MM.1S (cell line): ENCODE measurements around the gene TCF15.

Experiments used
- DNase-seq: peaks from one replicate; pipeline ENCODE4 v3.0.0-alpha.2; 2015
- H2AFZ ChIP-seq: fragments of 300-600 bp; sonication (generic); 2 replicates; pipeline ENCODE4 v1.6.0; 2016; ENCODE audit warnings: antibody characterized with exemption, low read length
- H3F3A ChIP-seq: fragments of 300-600 bp; sonication (generic); 2 replicates; pipeline ENCODE4 v1.6.1; 2016; ENCODE audit warnings: mild to moderate bottlenecking, antibody characterized with exemption, low read length, moderate library complexity, mixed read lengths; ENCODE audit not compliant: insufficient read depth
- H3K27ac ChIP-seq: fragments of 300-600 bp; sonication (generic); 2 replicates; pipeline ENCODE4 v1.5.1; 2016; ENCODE audit warnings: mild to moderate bottlenecking, low read length
- H3K27me3 ChIP-seq: fragments of 300-600 bp; sonication (generic); replicated peaks from 2 replicates; pipeline ENCODE4 v1.6.0; 2016; ENCODE audit warnings: low read length; ENCODE audit not compliant: insufficient read depth
- H3K36me3 ChIP-seq: fragments of 300-600 bp; sonication (generic); replicated peaks from 2 replicates; pipeline ENCODE4 v1.6.1; 2016; ENCODE audit warnings: mild to moderate bottlenecking, low read length, mixed read lengths; ENCODE audit not compliant: insufficient read depth
- H3K4me1 ChIP-seq: fragments of 300-600 bp; sonication (generic); 2 replicates; pipeline ENCODE4 v1.6.1; 2016; ENCODE audit warnings: low read length, mixed read lengths
- H3K4me2 ChIP-seq: fragments of 300-600 bp; sonication (generic); 2 replicates; pipeline ENCODE4 v1.6.0; 2016; ENCODE audit warnings: low read depth, low read length
- H3K4me3 ChIP-seq: fragments of 300-600 bp; sonication (generic); 2 replicates; pipeline ENCODE4 v1.5.1; 2016; ENCODE audit warnings: low read length, mixed read lengths
- H3K79me2 ChIP-seq: fragments of 300-600 bp; sonication (generic); 2 replicates; pipeline ENCODE4 v1.6.1; 2016; ENCODE audit warnings: mixed run types, low read length, mixed read lengths
- H3K9ac ChIP-seq: fragments of 300-600 bp; sonication (generic); 2 replicates; pipeline ENCODE4 v1.6.1; 2016; ENCODE audit warnings: low read length, mixed read lengths
- H3K9me2 ChIP-seq: fragments of 300-600 bp; sonication (generic); replicated peaks from 2 replicates; pipeline ENCODE4 v1.6.1; 2016; ENCODE audit warnings: mild to moderate bottlenecking, low read length, mixed read lengths; ENCODE audit not compliant: insufficient read depth
- H3K9me3 ChIP-seq: fragments of 300-600 bp; sonication (generic); replicated peaks from 2 replicates; pipeline ENCODE4 v1.6.1; 2016; ENCODE audit warnings: mild to moderate bottlenecking, low read length, mixed read lengths; ENCODE audit not compliant: insufficient read depth
- H4K20me1 ChIP-seq: fragments of 300-600 bp; sonication (generic); 2 replicates; pipeline ENCODE4 v1.6.1; 2016; ENCODE audit warnings: mild to moderate bottlenecking, low read length, moderate library complexity, mixed read lengths; ENCODE audit not compliant: insufficient read depth
- CTCF ChIP-seq: fragments of 300-600 bp; sonication (generic); IDR thresholded peaks from 2 replicates; pipeline ENCODE4 v1.5.1; 2016; ENCODE audit warnings: antibody characterized with exemption, low read length, mixed read lengths
- EZH2 ChIP-seq: fragments of 300-600 bp; sonication (generic); optimal IDR thresholded peaks from 2 replicates; pipeline ENCODE3; 2017; ENCODE audit warnings: low read depth, mild to moderate bottlenecking, antibody characterized with exemption, low read length, mixed read lengths
- EZH2phosphoT487 ChIP-seq: fragments of 300-600 bp; sonication (generic); IDR thresholded peaks from 2 replicates; pipeline ENCODE4 v1.6.1; 2018; ENCODE audit warnings: antibody characterized with exemption, low read length

Gene TCF15

GRCh38 chr20:631101-631500 is 21.0 kb upstream of the TCF15 start:
- no peaks in the 10 kb centered on the region for H3K9me2 ChIP-seq
- no peak overlapping the region for H3K9ac ChIP-seq
- DNase-seq = no peak
- no peaks in the 10 kb centered on the region for H3K36me3 ChIP-seq
- no peak overlapping the region for H3K4me2 ChIP-seq
- no peaks in the 10 kb centered on the region for H3K79me2 ChIP-seq
- H3K4me3 ChIP-seq = no peak overlapping the region
- no peaks in the 10 kb centered on the region for H3K4me1 ChIP-seq
- H3K27ac ChIP-seq = no peak overlapping the region
- no peaks in the 10 kb centered on the region for H4K20me1 ChIP-seq
- H3K27me3 ChIP-seq = 0 out of 2 replicates have a peak, but pooled peaks cover 9% of the 10 kb centered on the region
- no peaks in the 10 kb centered on the region for H3F3A ChIP-seq
- no peaks in the 10 kb centered on the region for H3K9me3 ChIP-seq
- no peak for TF ChIP-seq CTCF
- no peak for TF ChIP-seq EZH2phosphoT487
- no peak for TF ChIP-seq EZH2
- no peak overlapping the region for H2AFZ ChIP-seq

GRCh38 chr20:626579-626978 is 16.5 kb upstream of the TCF15 start:
- Histone ChIP-seq H3K27ac (no peak overlapping the region), H3K36me3 (no peaks in the 10 kb centered on the region), H3K27me3 (0 out of 2 replicates have a peak, but pooled peaks cover 9% of the 10 kb centered on the region), H4K20me1 (no peaks in the 10 kb centered on the region), H3K4me3 (no peak overlapping the region), H3K9ac (no peak overlapping the region), H2AFZ (no peak overlapping the region), H3K9me3 (no peaks in the 10 kb centered on the region), H3K4me2 (no peak overlapping the region), H3K79me2 (no peaks in the 10 kb centered on the region), H3K4me1 (no peaks in the 10 kb centered on the region), H3K9me2 (no peaks in the 10 kb centered on the region), H3F3A (no peaks in the 10 kb centered on the region)
- no peak for DNase-seq
- TF ChIP-seq CTCF = no peak
- TF ChIP-seq EZH2phosphoT487 = no peak
- TF ChIP-seq EZH2 = no peak

GRCh38 chr20:625360-625932 is 15.3 kb upstream of the TCF15 start:
- no peaks in the 10 kb centered on the region for H3F3A ChIP-seq
- H3K4me1 ChIP-seq = no peaks in the 10 kb centered on the region
- no peak for TF ChIP-seq EZH2phosphoT487
- no peak for TF ChIP-seq CTCF
- TF ChIP-seq EZH2 = no peak
- no peaks in the 10 kb centered on the region for H3K9me3 ChIP-seq
- DNase-seq = no peak
- H3K9ac ChIP-seq = no peak overlapping the region
- H3K4me2 ChIP-seq = no peak overlapping the region
- H2AFZ ChIP-seq = no peak overlapping the region
- H3K9me2 ChIP-seq = no peaks in the 10 kb centered on the region
- 0 out of 2 replicates have a peak, but pooled peaks cover 9% of the 10 kb centered on the region for H3K27me3 ChIP-seq
- no peak overlapping the region for H3K4me3 ChIP-seq
- no peaks in the 10 kb centered on the region for H3K79me2 ChIP-seq
- no peaks in the 10 kb centered on the region for H4K20me1 ChIP-seq
- no peaks in the 10 kb centered on the region for H3K36me3 ChIP-seq
- H3K27ac ChIP-seq = no peak overlapping the region
